Measurements from ENCODE around the gene INPP5A. TPM values are rescaled to one million over a fixed set of nuclear protein-coding genes. Genes with fewer than 3 reads are reported as not detected.

INPP5A gene
- total RNA-seq, 1 donor from 2014 or later, result 14.2 TPM

DNA sequence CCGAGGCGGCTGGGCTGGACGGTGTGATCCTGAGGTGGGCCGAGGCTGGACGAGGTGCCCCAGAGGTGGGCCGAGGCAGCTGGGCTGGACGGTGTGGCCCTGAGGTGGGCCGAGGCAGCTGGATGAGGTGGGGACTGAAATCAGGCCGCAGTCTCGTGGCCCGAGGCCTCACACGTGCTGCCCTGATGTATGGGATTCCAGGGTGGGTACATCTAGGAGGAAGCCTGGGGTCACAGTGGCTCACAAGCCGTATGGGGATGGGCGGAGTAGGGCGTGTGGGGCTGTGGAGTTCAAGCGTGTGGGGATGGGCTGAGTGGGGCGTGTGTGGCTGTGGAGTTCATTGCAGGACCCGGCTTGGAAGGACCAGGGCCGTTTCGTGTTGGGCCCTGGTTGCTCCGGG lies 260.8 kb downstream of the INPP5A start:
- Histone ChIP-seq H3K4me1 (no peaks in the 10 kb centered on the region), H4K20me1 (ENCODE audit: low read depth) (peaks cover 4% of the 10 kb centered on the region), H3K4me2 (no peak overlapping the region), H3F3A (ENCODE audit: low read depth) (no peaks in the 10 kb centered on the region), H3K9ac (no peak overlapping the region), H3K27ac (no peak overlapping the region), H3K36me3 (no peaks in the 10 kb centered on the region), H2AFZ (replicated peaks) (no peak overlapping the region), H3K27me3 (peaks cover 24% of the 10 kb centered on the region), H3K4me3 (no peak overlapping the region), H3K9me3 (ENCODE audit: low read depth) (no peaks in the 10 kb centered on the region), H3K79me2 (ENCODE audit: low read depth) (no peaks in the 10 kb centered on the region)
- Mint-ChIP-seq H3K36me3 (no peaks in the 10 kb centered on the region), H3K27me3 (ENCODE audit: insufficient read depth, low read depth) (peaks cover 12% of the 10 kb centered on the region), H3K9me3 (no peaks in the 10 kb centered on the region), H3K27ac (peak overlapping the region; percentile 57), H3K4me3 (no peak overlapping the region), H3K4me1 (peaks cover 5% of the 10 kb centered on the region)
- TF ChIP-seq CTCF (IDR thresholded peaks at IDR 0.05) (no peak), EZH2 (IDR thresholded peaks at IDR 0.05) (no peak), EZH2phosphoT487 (IDR thresholded peaks at IDR 0.05) (no peak)
- no peak for DNase-seq (ENCODE audit: low spot score)

- Histone ChIP-seq H3K27me3 (peaks cover 19% of the 10 kb centered on the region), H2AFZ (replicated peaks) (no peak overlapping the region), H3K4me1 (no peaks in the 10 kb centered on the region), H3K4me3 (no peak overlapping the region), H3K79me2 (ENCODE audit: low read depth) (no peaks in the 10 kb centered on the region), H3K4me2 (no peak overlapping the region), H3K36me3 (no peaks in the 10 kb centered on the region), H3F3A (ENCODE audit: low read depth) (no peaks in the 10 kb centered on the region), H4K20me1 (ENCODE audit: low read depth) (no peaks in the 10 kb centered on the region), H3K9me3 (ENCODE audit: low read depth) (no peaks in the 10 kb centered on the region), H3K27ac (no peak overlapping the region), H3K9ac (no peak overlapping the region)
- Mint-ChIP-seq H3K27ac (no peak overlapping the region), H3K4me3 (no peak overlapping the region), H3K9me3 (no peaks in the 10 kb centered on the region), H3K4me1 (peaks cover 7% of the 10 kb centered on the region), H3K27me3 (ENCODE audit: insufficient read depth, low read depth) (peaks cover 9% of the 10 kb centered on the region), H3K36me3 (no peaks in the 10 kb centered on the region)
- no peak for DNase-seq (ENCODE audit: low spot score)
- TF ChIP-seq EZH2phosphoT487 (IDR thresholded peaks at IDR 0.05), result no peak
- TF ChIP-seq EZH2 (IDR thresholded peaks at IDR 0.05), result no peak
- no peak for TF ChIP-seq CTCF (IDR thresholded peaks at IDR 0.05)
Observed at GRCh38 chr10:132798876-132799275, 261.3 kb downstream of the INPP5A start.

DNA sequence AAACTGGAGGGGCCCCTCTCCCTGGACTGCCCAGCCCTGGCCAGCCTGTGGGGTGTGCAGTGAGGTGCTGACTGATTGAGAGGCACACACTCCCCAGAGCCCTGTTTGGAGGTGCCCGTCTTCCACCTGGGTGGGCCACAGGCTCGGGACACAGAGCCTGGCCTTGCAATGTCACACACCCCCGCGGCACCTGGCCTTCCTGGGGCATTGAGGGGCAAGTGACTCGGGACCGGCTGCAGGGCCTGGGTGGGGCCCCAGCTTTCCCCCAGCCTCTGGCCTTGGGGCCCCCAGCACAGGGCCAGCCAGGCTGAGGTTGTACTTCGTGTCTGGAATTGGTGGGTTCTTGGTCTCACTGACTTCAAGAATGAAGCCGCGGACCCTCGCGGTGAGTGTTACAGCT lies 262.3 kb downstream of the INPP5A start:
- no peak overlapping the region for H3K27ac ChIP-seq
- no peak overlapping the region for H3K27ac Mint-ChIP-seq
- H4K20me1 ChIP-seq (ENCODE audit: low read depth), result no peaks in the 10 kb centered on the region
- H3K4me1 ChIP-seq, result no peaks in the 10 kb centered on the region
- H3K27me3 ChIP-seq, result peaks cover 18% of the 10 kb centered on the region
- H3K79me2 ChIP-seq (ENCODE audit: low read depth), result no peaks in the 10 kb centered on the region
- DNase-seq (ENCODE audit: low spot score), result no peak
- H3K36me3 ChIP-seq, result no peaks in the 10 kb centered on the region
- H3K36me3 Mint-ChIP-seq, result no peaks in the 10 kb centered on the region
- H3K4me3 Mint-ChIP-seq, result no peak overlapping the region
- no peak overlapping the region for H3K4me2 ChIP-seq
- H2AFZ ChIP-seq (replicated peaks), result no peak overlapping the region
- peaks cover 9% of the 10 kb centered on the region for H3K27me3 Mint-ChIP-seq (ENCODE audit: insufficient read depth, low read depth)
- H3K4me3 ChIP-seq, result no peak overlapping the region
- no peaks in the 10 kb centered on the region for H3K9me3 Mint-ChIP-seq
- no peak overlapping the region for H3K9ac ChIP-seq
- TF ChIP-seq EZH2 (IDR thresholded peaks at IDR 0.05) (no peak), CTCF (IDR thresholded peaks at IDR 0.05) (no peak), EZH2phosphoT487 (IDR thresholded peaks at IDR 0.05) (no peak)
- no peaks in the 10 kb centered on the region for H3F3A ChIP-seq (ENCODE audit: low read depth)
- H3K9me3 ChIP-seq (ENCODE audit: low read depth), result no peaks in the 10 kb centered on the region
- peaks cover 7% of the 10 kb centered on the region for H3K4me1 Mint-ChIP-seq
